H9 (cell line): ENCODE data around the gene DUOX2. TPM values are rescaled to one million over a fixed set of nuclear protein-coding genes. Genes with fewer than 3 reads are reported as not detected.

ENCODE experiments used
- DNase-seq: peaks from one replicate; pipeline ENCODE4 v3.0.0-alpha.2; 2017
- H2AFZ ChIP-seq: one replicate; pipeline ENCODE4 v1.6.1; 2013; ENCODE audit warnings: mild to moderate bottlenecking, low read length, control low read depth, moderate library complexity
- H2AK5ac ChIP-seq: 2 replicates; pipeline ENCODE4 v1.6.1; 2013; ENCODE audit warnings: low read length, control low read depth, mixed read lengths; ENCODE audit not compliant: insufficient read length
- H2BK120ac ChIP-seq: one replicate; pipeline ENCODE4 v1.6.1; 2013; ENCODE audit warnings: low read depth, mild to moderate bottlenecking, low read length, control low read depth, inconsistent platforms; ENCODE audit not compliant: poor library complexity, severe bottlenecking
- H2BK12ac ChIP-seq: 2 replicates; pipeline ENCODE4 v1.6.1; 2013; ENCODE audit warnings: low read length, control low read depth, mixed read lengths, low read depth; ENCODE audit not compliant: insufficient read length
- H2BK15ac ChIP-seq: 2 replicates; pipeline ENCODE4 v1.6.1; 2013; ENCODE audit warnings: low read depth, low read length, control low read depth
- H2BK20ac ChIP-seq: one replicate; pipeline ENCODE4 v1.6.1; 2013; ENCODE audit warnings: low read depth, mild to moderate bottlenecking, low read length, control low read depth, inconsistent platforms; ENCODE audit not compliant: poor library complexity, severe bottlenecking
- H2BK5ac ChIP-seq: 2 replicates; pipeline ENCODE4 v1.6.1; 2013; ENCODE audit warnings: low read length, control low read depth, mixed read lengths; ENCODE audit not compliant: insufficient read length
- H3K14ac ChIP-seq: 2 replicates; pipeline ENCODE4 v1.6.1; 2013; ENCODE audit warnings: low read length, control low read depth; ENCODE audit not compliant: insufficient read depth
- H3K18ac ChIP-seq: 2 replicates; pipeline ENCODE4 v1.6.1; 2013; ENCODE audit warnings: low read depth, mild to moderate bottlenecking, mixed read lengths, low read length, control low read depth; ENCODE audit not compliant: insufficient read length
- H3K23ac ChIP-seq: 2 replicates; pipeline ENCODE4 v1.6.1; 2013; ENCODE audit warnings: low read length, control low read depth, mixed read lengths, low read depth; ENCODE audit not compliant: insufficient read length
- H3K23me2 ChIP-seq: 2 replicates; pipeline ENCODE4 v1.6.1; 2013; ENCODE audit warnings: low read depth, mild to moderate bottlenecking, mixed read lengths, low read length, control low read depth; ENCODE audit not compliant: insufficient read length, poor library complexity, severe bottlenecking
- H3K27ac ChIP-seq: 2 replicates; pipeline ENCODE4 v1.5.1; 2013; ENCODE audit warnings: low read length, control low read depth, mixed read lengths, low read depth; ENCODE audit not compliant: insufficient read length
- H3K27me3 ChIP-seq: 2 replicates; pipeline ENCODE4 v1.6.1; 2013; ENCODE audit warnings: low read length, control low read depth, inconsistent platforms; ENCODE audit not compliant: insufficient read depth
- H3K4ac ChIP-seq: 2 replicates; pipeline ENCODE4 v1.6.1; 2013; ENCODE audit warnings: low read depth, mild to moderate bottlenecking, control low read depth, inconsistent platforms, low read length, moderate library complexity
- H3K4me1 ChIP-seq: 2 replicates; pipeline ENCODE4 v1.6.1; 2013; ENCODE audit warnings: low read length, control low read depth, inconsistent platforms; ENCODE audit not compliant: insufficient read depth
- H3K4me2 ChIP-seq: 2 replicates; pipeline ENCODE4 v1.6.1; 2013; ENCODE audit warnings: low read length, control low read depth, mixed read lengths; ENCODE audit not compliant: insufficient read length, insufficient read depth
- H3K56ac ChIP-seq: 2 replicates; pipeline ENCODE4 v1.6.1; 2013; ENCODE audit warnings: low read depth, mild to moderate bottlenecking, mixed read lengths, low read length, control low read depth; ENCODE audit not compliant: insufficient read length
- H3K79me1 ChIP-seq: 2 replicates; pipeline ENCODE4 v1.6.1; 2013; ENCODE audit warnings: low read depth, mild to moderate bottlenecking, moderate library complexity, low read length, control low read depth, inconsistent platforms; ENCODE audit not compliant: insufficient read depth, poor library complexity, severe bottlenecking
- H3K79me2 ChIP-seq: 2 replicates; pipeline ENCODE4 v1.6.1; 2013; ENCODE audit warnings: low read length, control low read depth, inconsistent platforms; ENCODE audit not compliant: insufficient read depth
- H3K9ac ChIP-seq: 2 replicates; pipeline ENCODE4 v1.6.1; 2013; ENCODE audit warnings: low read length, control low read depth, mixed read lengths; ENCODE audit not compliant: insufficient read length; ENCODE audit errors: extremely low read depth
- H3K9me3 ChIP-seq: one replicate; pipeline ENCODE4 v1.6.1; 2013; ENCODE audit warnings: low read depth, low read length, inconsistent platforms; ENCODE audit not compliant: control insufficient read depth
- H3T11ph ChIP-seq: one replicate; pipeline ENCODE4 v1.6.1; 2013; ENCODE audit warnings: mild to moderate bottlenecking, low read length, control low read depth, inconsistent platforms
- H4K20me1 ChIP-seq: one replicate; pipeline ENCODE4 v1.6.1; 2013; ENCODE audit not compliant: control insufficient read depth, insufficient read length, insufficient read depth
- H4K5ac ChIP-seq: 2 replicates; pipeline ENCODE4 v1.6.1; 2013; ENCODE audit warnings: low read depth, mild to moderate bottlenecking, mixed read lengths, low read length, control low read depth; ENCODE audit not compliant: insufficient read length
- H4K8ac ChIP-seq: replicated peaks from 2 replicates; pipeline ENCODE4 v1.6.1; 2013; ENCODE audit warnings: low read length, control low read depth, mixed read lengths, low read depth; ENCODE audit not compliant: insufficient read length
- H4K91ac ChIP-seq: 2 replicates; pipeline ENCODE4 v1.6.1; 2013; ENCODE audit warnings: low read depth, mild to moderate bottlenecking, moderate library complexity, mixed read lengths, low read length, control low read depth; ENCODE audit not compliant: insufficient read length
- H3K27ac Mint-ChIP-seq, 3 experiments: 2 replicates in 2 of 3; 3 replicates in 1 of 3; pipeline ENCODE4 v1.8.0; 2020 to 2021; ENCODE audit warnings: mixed read lengths in 3 of 3, mild to moderate bottlenecking in 1 of 3, moderate library complexity in 1 of 3
- H3K27me3 Mint-ChIP-seq: 2 replicates; pipeline ENCODE4 v1.8.0; 2021; ENCODE audit warnings: low read depth, mild to moderate bottlenecking, moderate library complexity, mixed read lengths
- H3K36me3 Mint-ChIP-seq, 3 experiments: 2 replicates in 2 of 3; 3 replicates in 1 of 3; pipeline ENCODE4 v1.8.0; 2020 to 2021; ENCODE audit warnings: low read depth in 3 of 3, mixed read lengths in 3 of 3; ENCODE audit not compliant: insufficient read depth in 1 of 3
- H3K4me1 Mint-ChIP-seq, 2 experiments: 2 replicates each; pipeline ENCODE4 v1.8.0; 2020; ENCODE audit warnings: mixed read lengths in 2 of 2
- H3K4me3 Mint-ChIP-seq, 2 experiments: 2 replicates in 1 of 2; 3 replicates in 1 of 2; pipeline ENCODE4 v1.8.0; 2020 to 2021; ENCODE audit warnings: mild to moderate bottlenecking in 2 of 2, mixed read lengths in 2 of 2, moderate library complexity in 1 of 2
- H3K9me3 Mint-ChIP-seq, 2 experiments: 2 replicates in 1 of 2; 3 replicates in 1 of 2; pipeline ENCODE4 v1.8.0; 2020; ENCODE audit warnings: mild to moderate bottlenecking in 2 of 2, mixed read lengths in 2 of 2, moderate library complexity in 1 of 2
- WGBS: extraction: QIAGEN DNeasy Blood & Tissue Kit; methylation state at CpG from one replicate; pipeline ENCODE4 v1.1.7; 2013; ENCODE audit warnings: missing lambda C conversion rate, low lambda C conversion rate, mixed read lengths; ENCODE audit not compliant: insufficient read length; ENCODE audit errors: extremely low coverage; 5-methylcytosine and 5-hydroxymethylcytosine counted together
- total RNA-seq: library from RNA; stranded (reverse); gene quantifications from 2 replicates; pipeline ENCODE4 v1.2.1, GENCODE V29; 2021
- TF ChIP-seq, protein P1 (sequence below): fragments of 200-600 bp; sonication (generic); conservative IDR thresholded peaks from 3 replicates; pipeline ENCODE4 v1.8.0; 2021; ENCODE audit warnings: antibody characterized with exemption, mild to moderate bottlenecking

Gene DUOX2
- total RNA-seq, 1 experiment from 2014 or later = 0.42 TPM

DNA sequence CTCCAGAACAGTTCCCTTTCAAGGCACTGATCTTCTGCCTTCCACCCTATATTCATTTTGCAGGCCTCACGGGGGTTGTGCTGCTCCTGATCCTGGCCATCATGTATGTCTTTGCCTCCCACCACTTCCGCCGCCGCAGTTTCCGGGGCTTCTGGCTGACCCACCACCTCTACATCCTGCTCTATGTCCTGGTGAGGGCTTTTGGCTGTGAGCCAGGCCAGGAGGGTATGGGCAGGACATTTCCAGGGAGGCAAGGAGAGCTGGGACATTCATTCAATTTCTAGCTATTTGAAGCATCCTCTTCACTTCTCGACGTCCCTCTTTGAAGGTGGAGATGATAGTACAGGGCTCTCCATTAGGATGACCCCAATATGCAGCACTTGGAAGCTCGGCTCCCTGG is 41.8 kb upstream of the DUOX2 start:
- Mint-ChIP-seq H3K36me3 (no peaks in the 10 kb centered on the region), H3K27me3 (peaks cover 19% of the 10 kb centered on the region), H3K4me3 (no peak overlapping the region), H3K4me1 (peaks cover 13 to 23% of the 10 kb centered on the region in 2 experiments), H3K9me3 (no peaks in the 10 kb centered on the region; a peak in 1 of 5 replicates), H3K27ac (no peak overlapping the region)
- Histone ChIP-seq H2AFZ (no peak overlapping the region), H3K27ac (no peak overlapping the region), H3K56ac (no peak overlapping the region), H2AK5ac (no peak overlapping the region), H2BK120ac (no peak overlapping the region), H4K5ac (no peak overlapping the region), H3K9me3 (no peaks in the 10 kb centered on the region), H2BK12ac (no peak overlapping the region), H3K27me3 (no peaks in the 10 kb centered on the region), H4K91ac (no peak overlapping the region), H2BK5ac (no peak overlapping the region), H2BK20ac (no peak overlapping the region), H4K8ac (no peak overlapping the region), H3K4ac (no peak overlapping the region), H3K18ac (no peak overlapping the region), H3K23ac (no peak overlapping the region), H3K79me2 (no peaks in the 10 kb centered on the region), H3K4me2 (no peak overlapping the region), H3K14ac (no peak overlapping the region), H3T11ph (no peak overlapping the region), H3K23me2 (no peaks in the 10 kb centered on the region), H3K9ac (no peak overlapping the region), H2BK15ac (no peak overlapping the region), H4K20me1 (no peaks in the 10 kb centered on the region), H3K4me1 (peaks cover 2% of the 10 kb centered on the region; the same call in 1 of the 2 replicates), H3K79me1 (no peaks in the 10 kb centered on the region)
- no peak for DNase-seq
- no CpG with 5 or more reads among the region's 8 CpGs for WGBS
- TF ChIP-seq, protein P1, sequence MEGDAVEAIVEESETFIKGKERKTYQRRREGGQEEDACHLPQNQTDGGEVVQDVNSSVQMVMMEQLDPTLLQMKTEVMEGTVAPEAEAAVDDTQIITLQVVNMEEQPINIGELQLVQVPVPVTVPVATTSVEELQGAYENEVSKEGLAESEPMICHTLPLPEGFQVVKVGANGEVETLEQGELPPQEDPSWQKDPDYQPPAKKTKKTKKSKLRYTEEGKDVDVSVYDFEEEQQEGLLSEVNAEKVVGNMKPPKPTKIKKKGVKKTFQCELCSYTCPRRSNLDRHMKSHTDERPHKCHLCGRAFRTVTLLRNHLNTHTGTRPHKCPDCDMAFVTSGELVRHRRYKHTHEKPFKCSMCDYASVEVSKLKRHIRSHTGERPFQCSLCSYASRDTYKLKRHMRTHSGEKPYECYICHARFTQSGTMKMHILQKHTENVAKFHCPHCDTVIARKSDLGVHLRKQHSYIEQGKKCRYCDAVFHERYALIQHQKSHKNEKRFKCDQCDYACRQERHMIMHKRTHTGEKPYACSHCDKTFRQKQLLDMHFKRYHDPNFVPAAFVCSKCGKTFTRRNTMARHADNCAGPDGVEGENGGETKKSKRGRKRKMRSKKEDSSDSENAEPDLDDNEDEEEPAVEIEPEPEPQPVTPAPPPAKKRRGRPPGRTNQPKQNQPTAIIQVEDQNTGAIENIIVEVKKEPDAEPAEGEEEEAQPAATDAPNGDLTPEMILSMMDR = no peak
